A673 (cell line): Measurements from ENCODE around the gene BLCAP.
"Not testable (repeated sequence)": the region's sequence is repeated elsewhere in the genome, so short reads cannot be mapped to it uniquely, and the experiment has no call there.

Experiments
- EZH2 ChIP-seq: fragments of 200-600 bp; sonication (generic); IDR thresholded peaks from 2 replicates; pipeline ENCODE4 v1.6.1; 2017; ENCODE audit warnings: borderline replicate concordance, low read depth, mild to moderate bottlenecking, mixed read lengths, antibody characterized with exemption, low read length; ENCODE audit not compliant: poor library complexity, severe bottlenecking
- TF ChIP-seq, protein P1 (sequence below): fragments of 300-800, 200-600 bp; sonication (generic); conservative IDR thresholded peaks from 2 replicates; pipeline ENCODE4 v1.5.1; 2017; ENCODE audit warnings: low read depth, mild to moderate bottlenecking, antibody characterized with exemption, low read length, moderate library complexity, mixed read lengths

DNA sequence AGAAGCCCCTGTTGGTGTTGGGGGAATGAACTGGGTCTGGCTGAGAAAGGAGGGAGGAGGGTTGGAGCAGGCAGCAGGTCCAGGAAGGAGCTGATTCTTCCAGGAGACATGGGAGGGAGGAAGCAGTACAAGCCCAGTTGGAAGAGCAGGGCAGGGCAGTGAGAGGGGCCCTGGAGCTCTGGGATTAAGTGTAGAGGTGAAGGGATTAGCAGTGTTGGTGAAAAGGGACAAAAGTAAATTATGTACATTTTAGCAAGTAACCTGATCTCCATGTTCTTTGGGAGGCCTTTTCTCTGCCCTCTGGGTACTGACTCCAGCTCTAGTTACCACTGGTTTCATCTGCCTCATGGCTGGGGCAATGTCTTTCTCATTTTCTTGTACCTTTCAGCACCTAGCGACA, 41.5 kb downstream of the BLCAP start:
- TF ChIP-seq, protein P1, sequence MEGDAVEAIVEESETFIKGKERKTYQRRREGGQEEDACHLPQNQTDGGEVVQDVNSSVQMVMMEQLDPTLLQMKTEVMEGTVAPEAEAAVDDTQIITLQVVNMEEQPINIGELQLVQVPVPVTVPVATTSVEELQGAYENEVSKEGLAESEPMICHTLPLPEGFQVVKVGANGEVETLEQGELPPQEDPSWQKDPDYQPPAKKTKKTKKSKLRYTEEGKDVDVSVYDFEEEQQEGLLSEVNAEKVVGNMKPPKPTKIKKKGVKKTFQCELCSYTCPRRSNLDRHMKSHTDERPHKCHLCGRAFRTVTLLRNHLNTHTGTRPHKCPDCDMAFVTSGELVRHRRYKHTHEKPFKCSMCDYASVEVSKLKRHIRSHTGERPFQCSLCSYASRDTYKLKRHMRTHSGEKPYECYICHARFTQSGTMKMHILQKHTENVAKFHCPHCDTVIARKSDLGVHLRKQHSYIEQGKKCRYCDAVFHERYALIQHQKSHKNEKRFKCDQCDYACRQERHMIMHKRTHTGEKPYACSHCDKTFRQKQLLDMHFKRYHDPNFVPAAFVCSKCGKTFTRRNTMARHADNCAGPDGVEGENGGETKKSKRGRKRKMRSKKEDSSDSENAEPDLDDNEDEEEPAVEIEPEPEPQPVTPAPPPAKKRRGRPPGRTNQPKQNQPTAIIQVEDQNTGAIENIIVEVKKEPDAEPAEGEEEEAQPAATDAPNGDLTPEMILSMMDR = not testable (repeated sequence)
- not testable (repeated sequence) for TF ChIP-seq EZH2
